HAP-1 (cell line): ENCODE data around the gene TNFRSF12A.

Experiments
- DNase-seq, 2 experiments: peaks; one replicate each; pipeline ENCODE4 v3.0.0-alpha.2; 2016 to 2020; ENCODE audit warnings: low spot score in 2 of 2
- H3K27me3 ChIP-seq: fragments of 250-450 bp; sonication (Bioruptor Pico); 2 replicates; pipeline ENCODE4 v1.5.1; 2020; ENCODE audit warnings: low read depth, mild to moderate bottlenecking, moderate library complexity
- H3K36me3 ChIP-seq: fragments of 250-450 bp; sonication (Bioruptor Pico); replicated peaks from 2 replicates; pipeline ENCODE4 v1.5.1; 2020; ENCODE audit warnings: mild to moderate bottlenecking
- H3K4me1 ChIP-seq: fragments of 250-450 bp; sonication (Bioruptor Pico); 2 replicates; pipeline ENCODE4 v1.5.1; 2020; ENCODE audit warnings: mild to moderate bottlenecking
- H3K4me3 ChIP-seq: fragments of 250-450 bp; sonication (Bioruptor Pico); 2 replicates; pipeline ENCODE4 v1.5.1; 2020; ENCODE audit warnings: mild to moderate bottlenecking, moderate library complexity
- H3K9me3 ChIP-seq: fragments of 250-450 bp; sonication (Bioruptor Pico); 2 replicates; pipeline ENCODE4 v1.5.1; 2020; ENCODE audit warnings: mild to moderate bottlenecking, moderate library complexity
- in situ Hi-C: fragments of 300-500 bp; cut with MboI; formaldehyde crosslinking; loops from 3 replicates; pipeline ENCODE4 v1.14.3; 2020; ENCODE audit warnings: low sequenced_read_pairs, inconsistent platforms, mixed read lengths

Gene TNFRSF12A

GRCh38 chr16:3071655-3072054 is 51.5 kb downstream of the TNFRSF12A start:
- Histone ChIP-seq H3K4me1 (no peaks in the 10 kb centered on the region), H3K4me3 (no peak overlapping the region), H3K27me3 (peaks cover 5% of the 10 kb centered on the region; the same call in 1 of the 2 replicates), H3K9me3 (no peaks in the 10 kb centered on the region), H3K36me3 (no peaks in the 10 kb centered on the region)
- in situ Hi-C loops: no loop called here
- DNase-seq: no peak
